ENCODE results near the gene SARS2. TPM values are rescaled to one million over a fixed set of nuclear protein-coding genes. Genes with fewer than 3 reads are reported as not detected.

The SARS2 gene
- total and polyA plus RNA-seq, 4 donors, result 15.9 to 19.2 (median 17.1) TPM

- no peaks in the 10 kb centered on the region for H3K9me3 ChIP-seq (ENCODE audit: control insufficient read depth in 4 of 4, low read length in 3 of 4)
- H3K36me3 ChIP-seq (ENCODE audit: control insufficient read depth in 4 of 4, insufficient read depth in 3 of 4, low read depth in 1 of 4, low read length in 3 of 4), result peaks cover 0 to 14% (median 2%) of the 10 kb centered on the region in 4 donors
- no peaks in the 10 kb centered on the region for H3K4me1 ChIP-seq (ENCODE audit: control insufficient read depth in 4 of 4, insufficient read depth in 4 of 4, low read length in 3 of 4)
- no peak overlapping the region for H3K27ac ChIP-seq (ENCODE audit: low read depth in 1 of 2, low read length in 2 of 2)
- WGBS, result 84% methylated on average over 9 of the region's 9 CpGs
- TF ChIP-seq TAF1 (conservative IDR thresholded peaks at IDR 0.05) (no peak), ZBTB33 (IDR thresholded peaks at IDR 0.05) (no peak), REST (IDR thresholded peaks at IDR 0.05) (no peak), FOXA2 (IDR thresholded peaks at IDR 0.05) (no peak), FOXA1 (IDR thresholded peaks at IDR 0.05) (no peak), RXRA (IDR thresholded peaks at IDR 0.05) (no peak), GABPA (IDR thresholded peaks at IDR 0.05 in 1 of 2, conservative IDR thresholded peaks at IDR 0.05 in 1 of 2) (no peak), JUND (IDR thresholded peaks at IDR 0.05) (no peak), YY1 (IDR thresholded peaks at IDR 0.05) (no peak), CTCF (IDR thresholded peaks at IDR 0.05; ENCODE audit: low read depth, low read length, missing input control) (no peak), MAX (IDR thresholded peaks at IDR 0.05) (no peak), EGR1 (IDR thresholded peaks at IDR 0.05; ENCODE audit: low read depth in 2 of 2) (no peak), NR2F2 (IDR thresholded peaks at IDR 0.05) (no peak), ATF3 (IDR thresholded peaks at IDR 0.05) (no peak), HNF4G (IDR thresholded peaks at IDR 0.05) (no peak), RAD21 (IDR thresholded peaks at IDR 0.05) (no peak), SP1 (IDR thresholded peaks at IDR 0.05) (no peak), HNF4A (conservative IDR thresholded peaks at IDR 0.05) (no peak)
- no peak overlapping the region for H3K9ac ChIP-seq (ENCODE audit: low read depth in 1 of 2, low read length in 2 of 2)
- no peaks in the 10 kb centered on the region for H3K27me3 ChIP-seq (ENCODE audit: control insufficient read depth in 4 of 4, insufficient read depth in 4 of 4, low read length in 3 of 4)
- no peak overlapping the region for H3K4me3 ChIP-seq (ENCODE audit: low read depth in 1 of 3, low read length in 3 of 3)
- DNase-seq (ENCODE audit: low spot score), result no peak
These were observed 13.0 kb downstream of the SARS2 start for GRCh38 chr19:38917516-38917915.
